HG02884 (cell line): ENCODE measurements around the gene ARL9.

Source experiments
- ATAC-seq: cut with Tn5 transposase; IDR thresholded peaks from one replicate; pipeline ENCODE4 v1.9.1; 2021; ENCODE audit warnings: mild to moderate bottlenecking, moderate library complexity; ENCODE audit not compliant: unreplicated experiment

ARL9 gene

GRCh38 chr4:56531149-56531770 is 25.7 kb downstream of the ARL9 start:
- ATAC-seq, result no peak

GRCh38 chr4:56531823-56532222 is 26.2 kb downstream of the ARL9 start:
- no peak for ATAC-seq

- ATAC-seq, result no peak
Observed at GRCh38 chr4:56532239-56532638, 26.6 kb downstream of the ARL9 start.

- no peak for ATAC-seq
Observed at GRCh38 chr4:56535915-56536314, 30.3 kb downstream of the ARL9 start.

- no peak for ATAC-seq
Observed at GRCh38 chr4:56537147-56537546, 31.6 kb downstream of the ARL9 start.

GRCh38 chr4:56540826-56541225 is 35.2 kb downstream of the ARL9 start:
- no peak for ATAC-seq

GRCh38 chr4:56544573-56545131 is 39.1 kb downstream of the ARL9 start:
- ATAC-seq, result peak; percentile 95

GRCh38 chr4:56550642-56551041 is 45.1 kb downstream of the ARL9 start:
- ATAC-seq, result no peak

- ATAC-seq, result no peak
Observed at GRCh38 chr4:56551516-56551915, 45.9 kb downstream of the ARL9 start.

GRCh38 chr4:56552273-56552672 is 46.7 kb downstream of the ARL9 start:
- no peak for ATAC-seq

GRCh38 chr4:56570041-56570440 is 64.5 kb downstream of the ARL9 start:
- no peak for ATAC-seq
